SK-N-SH treated with all-trans-retinoic acid at 6 μM for 48 hours (cell line): ENCODE results near the gene RHCG.

Source experiments
- ATAC-seq: fragments of 200-7000 bp; cut with Tn5 transposase; 3 replicates; pipeline ENCODE4 v1.9.1; 2020; ENCODE audit warnings: mild to moderate bottlenecking, moderate library complexity
- ARNTL ChIP-seq: fragments of 450-650 bp; formaldehyde crosslinking; IDR thresholded peaks from 2 replicates; pipeline ENCODE4 v1.5.0; 2020; ENCODE audit warnings: low read depth, mild to moderate bottlenecking, moderate library complexity, borderline replicate concordance
- BACH2 ChIP-seq: fragments of 250-450 bp; sonication (Bioruptor Pico); IDR thresholded peaks from 2 replicates; pipeline ENCODE4 v1.9.0; 2021; ENCODE audit warnings: mild to moderate bottlenecking, borderline replicate concordance
- CSDC2 ChIP-seq: fragments of 250-450 bp; sonication (Bioruptor Pico); IDR thresholded peaks from 2 replicates; pipeline ENCODE4 v1.5.0; 2020; ENCODE audit warnings: mild to moderate bottlenecking, moderate library complexity
- ESRRG ChIP-seq: fragments of 250-450 bp; sonication (Bioruptor Pico); IDR thresholded peaks from 2 replicates; pipeline ENCODE4 v1.6.1; 2021; ENCODE audit warnings: mild to moderate bottlenecking
- GLIS3 ChIP-seq: fragments of 250-450 bp; sonication (Bioruptor Pico); IDR thresholded peaks from 2 replicates; pipeline ENCODE4 v1.5.0; 2020; ENCODE audit warnings: mild to moderate bottlenecking, moderate library complexity
- OSR1 ChIP-seq: fragments of 250-450 bp; sonication (Bioruptor Pico); IDR thresholded peaks from 2 replicates; pipeline ENCODE4 v1.8.0; 2022; ENCODE audit warnings: moderate library complexity, mild to moderate bottlenecking, inconsistent platforms
- PPARA ChIP-seq: fragments of 250-450 bp; sonication (Bioruptor Pico); IDR thresholded peaks from 2 replicates; pipeline ENCODE4 v1.5.0; 2020; ENCODE audit warnings: mild to moderate bottlenecking, borderline replicate concordance
- RARB ChIP-seq: fragments of 250-450 bp; sonication (Bioruptor Pico); IDR thresholded peaks from 2 replicates; pipeline ENCODE4 v1.8.0; 2021; ENCODE audit warnings: mild to moderate bottlenecking, moderate library complexity
- SNAI2 ChIP-seq: fragments of 250-450 bp; sonication (Bioruptor Pico); IDR thresholded peaks from 2 replicates; pipeline ENCODE4 v1.5.0; 2020; ENCODE audit warnings: mild to moderate bottlenecking, moderate library complexity
- TCF4 ChIP-seq: fragments of 250-450 bp; sonication (Bioruptor Pico); IDR thresholded peaks from 2 replicates; pipeline ENCODE4 v1.8.0; 2021; ENCODE audit warnings: mild to moderate bottlenecking, moderate library complexity, borderline replicate concordance
- ZC3H10 ChIP-seq: fragments of 250-450 bp; sonication (Bioruptor Pico); IDR thresholded peaks from 2 replicates; pipeline ENCODE4 v1.5.1; 2021; ENCODE audit warnings: mild to moderate bottlenecking, moderate library complexity
- ZFP3 ChIP-seq: fragments of 250-450 bp; sonication (Bioruptor Pico); IDR thresholded peaks from 2 replicates; pipeline ENCODE4 v1.5.0; 2020; ENCODE audit warnings: mild to moderate bottlenecking, moderate library complexity
- ZFP30 ChIP-seq: fragments of 450-650 bp; formaldehyde crosslinking; IDR thresholded peaks from 2 replicates; pipeline ENCODE4 v1.5.0; 2022; ENCODE audit warnings: mild to moderate bottlenecking, moderate library complexity
- ZNF565 ChIP-seq: fragments of 450-650 bp; formaldehyde crosslinking; conservative IDR thresholded peaks from 2 replicates; pipeline ENCODE4 v1.5.0; 2020; ENCODE audit warnings: low read depth, mild to moderate bottlenecking, moderate library complexity
- ZNF70 ChIP-seq: fragments of 450-650 bp; formaldehyde crosslinking; IDR thresholded peaks from 2 replicates; pipeline ENCODE4 v1.5.0; 2020; ENCODE audit warnings: mild to moderate bottlenecking, moderate library complexity
- ZNF8 ChIP-seq: fragments of 450-650 bp; formaldehyde crosslinking; IDR thresholded peaks from 2 replicates; pipeline ENCODE4 v1.5.0; 2020; ENCODE audit warnings: mild to moderate bottlenecking, moderate library complexity
- TF ChIP-seq, protein P1 (sequence below): fragments of 250-450 bp; sonication (Bioruptor Pico); IDR thresholded peaks from 2 replicates; pipeline ENCODE4 v1.8.0; 2020; ENCODE audit warnings: mild to moderate bottlenecking, moderate library complexity, borderline replicate concordance
- TF ChIP-seq, protein P2 (sequence below): fragments of 250-450 bp; sonication (Bioruptor Pico); IDR thresholded peaks from 2 replicates; pipeline ENCODE4 v1.8.0; 2021; ENCODE audit warnings: low read depth, mild to moderate bottlenecking, moderate library complexity, borderline replicate concordance
- TF ChIP-seq, protein P3 (sequence below): fragments of 250-450 bp; sonication (Bioruptor Pico); IDR thresholded peaks from 2 replicates; pipeline ENCODE4 v1.5.1; 2020; ENCODE audit warnings: low read depth, mild to moderate bottlenecking, moderate library complexity
- TF ChIP-seq, protein P4 (sequence below): fragments of 250-450 bp; sonication (Bioruptor Pico); IDR thresholded peaks from 2 replicates; pipeline ENCODE4 v1.5.0; 2020; ENCODE audit warnings: mild to moderate bottlenecking, moderate library complexity

RHCG gene

DNA sequence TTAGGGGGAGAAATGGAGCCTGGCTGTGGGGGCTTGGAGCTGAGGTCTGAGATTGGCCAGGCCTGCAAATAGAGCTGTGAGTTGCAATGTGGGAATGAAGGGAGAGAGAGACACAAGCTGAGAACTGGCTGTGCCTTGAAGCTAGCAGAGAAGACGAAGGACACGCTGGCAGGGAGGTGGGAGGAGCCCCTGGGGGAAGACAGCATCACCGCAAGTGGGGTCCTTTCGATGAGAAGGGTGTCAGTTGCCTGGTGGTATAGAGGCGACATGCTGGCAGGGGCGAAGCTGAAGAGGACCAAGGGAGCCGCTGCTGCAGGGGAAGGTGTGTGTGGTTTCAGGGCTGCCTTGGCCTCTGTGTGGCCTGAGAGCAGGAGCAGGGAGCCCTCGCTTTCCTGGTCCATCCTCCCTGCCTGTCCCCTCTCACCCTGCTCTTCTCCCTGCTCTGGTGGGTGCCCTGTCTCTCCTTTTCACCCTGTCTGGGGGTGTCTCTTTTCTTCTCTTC lies 5.5 kb downstream of the RHCG start:
- no peak for ATAC-seq
- TF ChIP-seq, protein P1, sequence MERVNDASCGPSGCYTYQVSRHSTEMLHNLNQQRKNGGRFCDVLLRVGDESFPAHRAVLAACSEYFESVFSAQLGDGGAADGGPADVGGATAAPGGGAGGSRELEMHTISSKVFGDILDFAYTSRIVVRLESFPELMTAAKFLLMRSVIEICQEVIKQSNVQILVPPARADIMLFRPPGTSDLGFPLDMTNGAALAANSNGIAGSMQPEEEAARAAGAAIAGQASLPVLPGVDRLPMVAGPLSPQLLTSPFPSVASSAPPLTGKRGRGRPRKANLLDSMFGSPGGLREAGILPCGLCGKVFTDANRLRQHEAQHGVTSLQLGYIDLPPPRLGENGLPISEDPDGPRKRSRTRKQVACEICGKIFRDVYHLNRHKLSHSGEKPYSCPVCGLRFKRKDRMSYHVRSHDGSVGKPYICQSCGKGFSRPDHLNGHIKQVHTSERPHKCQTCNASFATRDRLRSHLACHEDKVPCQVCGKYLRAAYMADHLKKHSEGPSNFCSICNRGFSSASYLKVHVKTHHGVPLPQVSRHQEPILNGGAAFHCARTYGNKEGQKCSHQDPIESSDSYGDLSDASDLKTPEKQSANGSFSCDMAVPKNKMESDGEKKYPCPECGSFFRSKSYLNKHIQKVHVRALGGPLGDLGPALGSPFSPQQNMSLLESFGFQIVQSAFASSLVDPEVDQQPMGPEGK (CRISPR knock-in tag): no peak
- TF ChIP-seq, protein P2, sequence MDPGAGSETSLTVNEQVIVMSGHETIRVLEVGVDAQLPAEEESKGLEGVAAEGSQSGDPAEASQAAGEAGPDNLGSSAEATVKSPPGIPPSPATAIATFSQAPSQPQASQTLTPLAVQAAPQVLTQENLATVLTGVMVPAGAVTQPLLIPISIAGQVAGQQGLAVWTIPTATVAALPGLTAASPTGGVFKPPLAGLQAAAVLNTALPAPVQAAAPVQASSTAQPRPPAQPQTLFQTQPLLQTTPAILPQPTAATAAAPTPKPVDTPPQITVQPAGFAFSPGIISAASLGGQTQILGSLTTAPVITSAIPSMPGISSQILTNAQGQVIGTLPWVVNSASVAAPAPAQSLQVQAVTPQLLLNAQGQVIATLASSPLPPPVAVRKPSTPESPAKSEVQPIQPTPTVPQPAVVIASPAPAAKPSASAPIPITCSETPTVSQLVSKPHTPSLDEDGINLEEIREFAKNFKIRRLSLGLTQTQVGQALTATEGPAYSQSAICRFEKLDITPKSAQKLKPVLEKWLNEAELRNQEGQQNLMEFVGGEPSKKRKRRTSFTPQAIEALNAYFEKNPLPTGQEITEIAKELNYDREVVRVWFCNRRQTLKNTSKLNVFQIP (CRISPR knock-in tag): no peak
- no peak for TF ChIP-seq GLIS3
- no peak for TF ChIP-seq RARB (CRISPR knock-in tag)
- no peak for TF ChIP-seq ZC3H10 (CRISPR knock-in tag)
- no peak for TF ChIP-seq ARNTL (CRISPR knock-in tag)
- TF ChIP-seq CSDC2 (CRISPR knock-in tag): no peak
- TF ChIP-seq, protein P3, sequence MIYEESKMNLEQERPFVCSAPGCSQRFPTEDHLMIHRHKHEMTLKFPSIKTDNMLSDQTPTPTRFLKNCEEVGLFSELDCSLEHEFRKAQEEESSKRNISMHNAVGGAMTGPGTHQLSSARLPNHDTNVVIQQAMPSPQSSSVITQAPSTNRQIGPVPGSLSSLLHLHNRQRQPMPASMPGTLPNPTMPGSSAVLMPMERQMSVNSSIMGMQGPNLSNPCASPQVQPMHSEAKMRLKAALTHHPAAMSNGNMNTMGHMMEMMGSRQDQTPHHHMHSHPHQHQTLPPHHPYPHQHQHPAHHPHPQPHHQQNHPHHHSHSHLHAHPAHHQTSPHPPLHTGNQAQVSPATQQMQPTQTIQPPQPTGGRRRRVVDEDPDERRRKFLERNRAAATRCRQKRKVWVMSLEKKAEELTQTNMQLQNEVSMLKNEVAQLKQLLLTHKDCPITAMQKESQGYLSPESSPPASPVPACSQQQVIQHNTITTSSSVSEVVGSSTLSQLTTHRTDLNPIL (CRISPR knock-in tag): no peak
- no peak for TF ChIP-seq OSR1 (CRISPR knock-in tag)
- TF ChIP-seq, protein P4, sequence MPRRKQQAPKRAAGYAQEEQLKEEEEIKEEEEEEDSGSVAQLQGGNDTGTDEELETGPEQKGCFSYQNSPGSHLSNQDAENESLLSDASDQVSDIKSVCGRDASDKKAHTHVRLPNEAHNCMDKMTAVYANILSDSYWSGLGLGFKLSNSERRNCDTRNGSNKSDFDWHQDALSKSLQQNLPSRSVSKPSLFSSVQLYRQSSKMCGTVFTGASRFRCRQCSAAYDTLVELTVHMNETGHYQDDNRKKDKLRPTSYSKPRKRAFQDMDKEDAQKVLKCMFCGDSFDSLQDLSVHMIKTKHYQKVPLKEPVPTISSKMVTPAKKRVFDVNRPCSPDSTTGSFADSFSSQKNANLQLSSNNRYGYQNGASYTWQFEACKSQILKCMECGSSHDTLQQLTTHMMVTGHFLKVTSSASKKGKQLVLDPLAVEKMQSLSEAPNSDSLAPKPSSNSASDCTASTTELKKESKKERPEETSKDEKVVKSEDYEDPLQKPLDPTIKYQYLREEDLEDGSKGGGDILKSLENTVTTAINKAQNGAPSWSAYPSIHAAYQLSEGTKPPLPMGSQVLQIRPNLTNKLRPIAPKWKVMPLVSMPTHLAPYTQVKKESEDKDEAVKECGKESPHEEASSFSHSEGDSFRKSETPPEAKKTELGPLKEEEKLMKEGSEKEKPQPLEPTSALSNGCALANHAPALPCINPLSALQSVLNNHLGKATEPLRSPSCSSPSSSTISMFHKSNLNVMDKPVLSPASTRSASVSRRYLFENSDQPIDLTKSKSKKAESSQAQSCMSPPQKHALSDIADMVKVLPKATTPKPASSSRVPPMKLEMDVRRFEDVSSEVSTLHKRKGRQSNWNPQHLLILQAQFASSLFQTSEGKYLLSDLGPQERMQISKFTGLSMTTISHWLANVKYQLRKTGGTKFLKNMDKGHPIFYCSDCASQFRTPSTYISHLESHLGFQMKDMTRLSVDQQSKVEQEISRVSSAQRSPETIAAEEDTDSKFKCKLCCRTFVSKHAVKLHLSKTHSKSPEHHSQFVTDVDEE: no peak
- no peak for TF ChIP-seq ZFP3
- TF ChIP-seq ZNF70 (CRISPR knock-in tag): no peak
- no peak for TF ChIP-seq ZFP30 (CRISPR knock-in tag)
- TF ChIP-seq ZNF8 (CRISPR knock-in tag): no peak
- TF ChIP-seq PPARA (CRISPR knock-in tag): no peak
- no peak for TF ChIP-seq ZNF565 (CRISPR knock-in tag)
- TF ChIP-seq SNAI2 (CRISPR knock-in tag): no peak
- no peak for TF ChIP-seq BACH2
- TF ChIP-seq ESRRG (CRISPR knock-in tag): no peak
- TF ChIP-seq TCF4: no peak

DNA sequence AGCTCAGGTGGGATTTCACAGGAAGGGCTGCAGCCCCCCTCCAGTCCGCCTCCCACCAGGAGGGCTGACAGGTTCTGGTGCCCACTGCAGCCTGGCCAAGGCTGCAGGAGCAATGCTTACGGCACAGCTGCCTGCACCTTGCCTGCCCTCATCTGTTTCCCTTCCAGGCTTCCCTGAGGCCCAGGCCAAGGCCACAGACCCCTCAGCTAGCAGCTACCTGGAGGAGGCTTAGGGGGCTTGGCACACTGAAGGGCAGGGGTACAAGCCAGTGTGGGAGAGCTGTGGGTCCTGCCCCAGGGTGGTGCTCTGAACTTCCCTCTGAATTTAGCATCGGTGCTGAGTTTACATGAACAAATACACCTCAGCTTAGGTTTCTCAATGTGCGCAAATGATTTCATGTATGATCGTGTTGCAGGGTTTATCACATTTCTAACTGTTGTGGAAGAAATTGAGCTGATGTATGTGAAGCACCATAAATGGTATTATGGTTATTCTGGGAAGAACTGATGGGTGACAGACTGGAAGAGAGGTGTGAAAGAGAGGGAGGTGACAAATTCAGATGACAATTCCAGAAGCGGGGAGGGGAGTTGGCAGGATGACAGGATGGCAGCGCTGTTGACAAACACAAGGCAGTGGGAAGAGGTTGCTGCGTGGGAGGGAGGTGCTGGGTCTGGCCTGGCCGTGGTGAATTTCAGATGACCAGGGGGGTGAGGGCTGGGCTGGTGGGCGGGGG lies 6.1 kb downstream of the RHCG start:
- ATAC-seq: no peak
- TF ChIP-seq ZFP3: no peak
- TF ChIP-seq ZC3H10 (CRISPR knock-in tag): no peak
- no peak for TF ChIP-seq ZNF70 (CRISPR knock-in tag)
- TF ChIP-seq ZNF565 (CRISPR knock-in tag): no peak
- TF ChIP-seq ARNTL (CRISPR knock-in tag): no peak
- TF ChIP-seq ZFP30 (CRISPR knock-in tag): no peak
- TF ChIP-seq BACH2: no peak
- TF ChIP-seq, all 23 proteins: peak for 0

DNA sequence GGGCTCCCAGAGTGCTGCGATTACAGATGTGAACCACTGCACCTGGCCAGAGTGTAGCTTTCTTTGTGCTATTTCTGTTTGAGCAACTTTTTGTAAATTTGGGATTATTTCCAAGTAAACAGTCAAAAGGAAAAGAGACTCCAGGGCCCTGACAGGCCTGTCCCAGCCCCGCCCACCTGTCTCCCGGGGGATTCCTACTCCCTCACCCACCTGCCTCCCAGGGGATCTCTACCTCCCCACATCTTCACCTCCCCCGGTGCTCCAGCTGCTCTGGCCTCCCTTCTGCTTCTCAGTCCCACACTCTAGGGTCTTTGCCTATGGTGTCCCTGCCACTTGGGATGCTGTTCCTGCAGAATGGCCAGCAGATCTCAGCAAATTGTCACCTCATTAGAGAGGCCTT lies 7.0 kb downstream of the RHCG start:
- no peak for ATAC-seq
- no peak for TF ChIP-seq ESRRG (CRISPR knock-in tag)
- TF ChIP-seq ZFP3: no peak
- TF ChIP-seq ARNTL (CRISPR knock-in tag): no peak
- TF ChIP-seq, protein P2 (CRISPR knock-in tag): no peak
- no peak for TF ChIP-seq PPARA (CRISPR knock-in tag)
- TF ChIP-seq, protein P3 (CRISPR knock-in tag): no peak
